ENCODE results near the gene PWWP2A.

GRCh38 chr5:160049099-160049498, 70.2 kb downstream of the PWWP2A start:
- TF ChIP-seq MAX (IDR thresholded peaks at IDR 0.05) (no peak), CREB1 (IDR thresholded peaks at IDR 0.05; ENCODE audit: low read depth) (no peak), EP300 (IDR thresholded peaks at IDR 0.05; ENCODE audit: borderline replicate concordance) (no peak), TAF1 (IDR thresholded peaks at IDR 0.05; ENCODE audit: low read depth) (no peak), FOXM1 (IDR thresholded peaks at IDR 0.05; ENCODE audit: borderline replicate concordance, low read depth) (no peak), TCF12 (IDR thresholded peaks at IDR 0.05; ENCODE audit: low read depth) (no peak), REST (IDR thresholded peaks at IDR 0.05; ENCODE audit: low read depth) (no peak), USF1 (IDR thresholded peaks at IDR 0.05) (no peak), RAD21 (IDR thresholded peaks at IDR 0.05; ENCODE audit: low read depth) (no peak), NFIC (IDR thresholded peaks at IDR 0.05) (no peak), TEAD4 (IDR thresholded peaks at IDR 0.05) (no peak), EGR1 (IDR thresholded peaks at IDR 0.05) (no peak)

Measured in Ishikawa (cell line).